NCI-H1930 (cell line): Measurements from ENCODE around the gene FLT4.

Experiments
- DNase-seq, 2 experiments: peaks; one replicate each; lab custom pipeline; 2025; lab: John Stamatoyannopoulos, UW

FLT4 gene

GRCh38 chr5:180626661-180627385 is 22.6 kb downstream of the FLT4 start:
- DNase-seq = no peak

GRCh38 chr5:180625791-180626660 is 23.4 kb downstream of the FLT4 start:
- DNase-seq = no peak

GRCh38 chr5:180625125-180625790 is 24.1 kb downstream of the FLT4 start:
- DNase-seq = no peak

- no peak for DNase-seq
These were observed 24.8 kb downstream of the FLT4 start for GRCh38 chr5:180624587-180624986.

- no peak for DNase-seq
These were observed 25.6 kb downstream of the FLT4 start for GRCh38 chr5:180623844-180624243.

GRCh38 chr5:180623411-180623834 is 26.0 kb downstream of the FLT4 start:
- DNase-seq = no peak

GRCh38 chr5:180622910-180623309 is 26.5 kb downstream of the FLT4 start:
- no peak for DNase-seq

- no peak for DNase-seq
These were observed 28.1 kb downstream of the FLT4 start for GRCh38 chr5:180621311-180621710.

- no peak for DNase-seq
These were observed 29.4 kb downstream of the FLT4 start for GRCh38 chr5:180620014-180620413.

- no peak for DNase-seq
These were observed 29.9 kb downstream of the FLT4 start for GRCh38 chr5:180619563-180619915.

GRCh38 chr5:180618829-180619562 is 30.4 kb downstream of the FLT4 start:
- no peak for DNase-seq

- no peak for DNase-seq
These were observed 30.9 kb downstream of the FLT4 start for GRCh38 chr5:180618487-180618828.

- DNase-seq = no peak
These were observed 35.6 kb downstream of the FLT4 start for GRCh38 chr5:180613814-180614188.

- DNase-seq = no peak
These were observed 36.1 kb downstream of the FLT4 start for GRCh38 chr5:180613188-180613813.

GRCh38 chr5:180612683-180613082 is 36.7 kb downstream of the FLT4 start:
- DNase-seq = no peak

- DNase-seq = no peak
These were observed 38.1 kb downstream of the FLT4 start for GRCh38 chr5:180611140-180611850.

GRCh38 chr5:180609817-180610550 is 39.4 kb downstream of the FLT4 start:
- DNase-seq = no peak

- no peak for DNase-seq
These were observed 40.0 kb downstream of the FLT4 start for GRCh38 chr5:180609386-180609785.

- DNase-seq = no peak
These were observed 40.7 kb downstream of the FLT4 start for GRCh38 chr5:180608572-180609310.
